GM12878 (cell line): ENCODE data around the gene NSMCE3. TPM values are rescaled to one million over a fixed set of nuclear protein-coding genes. Genes with fewer than 3 reads are reported as not detected.

Source experiments
- ATAC-seq: fragments of 200-7000 bp; cut with Tn5 transposase; 3 replicates; pipeline ENCODE4 v1.9.1; 2020; ENCODE audit warnings: mild to moderate bottlenecking, moderate library complexity
- BruUV-seq: library from RNA; stranded (reverse); fragments of 400-500 nt; replicated peaks from 2 replicates; lab custom pipeline; 2021; lab: Mats Ljungman, UMichigan
- CTCF ChIA-PET: fragments of 300-600 bp; sonication (Branson Sonifier 250); formaldehyde crosslinking; extraction: SDS; loops from one replicate; lab custom pipeline; 2021; ENCODE audit warnings: inconsistent platforms; lab: Yijun Ruan, JAX
- POLR2A ChIA-PET: fragments of 350-600 bp; formaldehyde crosslinking; extraction: SDS; loops from one replicate; lab custom pipeline; 2021; ENCODE audit warnings: inconsistent platforms; lab: Charles Lee
- RAD21 ChIA-PET: fragments of 300-600 bp; sonication (Branson Sonifier 250); formaldehyde crosslinking; loops from one replicate; lab custom pipeline; 2023; ENCODE audit warnings: antibody characterized with exemption; ENCODE audit not compliant: unreplicated experiment; lab: Charles Lee
- SMC1A ChIA-PET: fragments of 300-600 bp; sonication (Branson Sonifier 250); formaldehyde crosslinking; loops from one replicate; lab custom pipeline; 2023; ENCODE audit not compliant: unreplicated experiment, uncharacterized antibody; lab: Charles Lee
- DNase-seq: peaks from one replicate; pipeline ENCODE4 v3.0.0-alpha.2; 2011; ENCODE audit warnings: low read depth, low spot score
- FAIRE-seq: peaks from 3 replicates; lab custom pipeline; 2011; peaks lifted over from hg19 to GRCh38; lab: Jason Lieb, UNC
- H2AFZ ChIP-seq: 2 replicates; pipeline ENCODE4 v1.6.0; 2011; ENCODE audit warnings: low read depth, low read length, control low read depth; ENCODE audit not compliant: control insufficient read depth
- H3K27ac ChIP-seq: 2 replicates; pipeline ENCODE4 v1.5.1; 2011; ENCODE audit warnings: control low read depth; ENCODE audit not compliant: control insufficient read depth, insufficient read depth
- H3K27me3 ChIP-seq, 2 experiments: replicated peaks in 1 of 2; 2 replicates each; pipeline versions ENCODE4 v1.6.0 to v1.6.1; 2011; ENCODE audit warnings: low read length in 1 of 2; ENCODE audit not compliant: control insufficient read depth in 2 of 2, insufficient read depth in 2 of 2
- H3K36me3 ChIP-seq, 2 experiments: 2 replicates each; pipeline ENCODE4 v1.5.1; 2011; ENCODE audit warnings: low read length in 1 of 2; ENCODE audit not compliant: control insufficient read depth in 2 of 2, insufficient read depth in 2 of 2
- H3K4me1 ChIP-seq: 2 replicates; pipeline ENCODE4 v1.6.1; 2011; ENCODE audit warnings: mild to moderate bottlenecking, low read length, moderate library complexity, mixed read lengths; ENCODE audit not compliant: control insufficient read depth, insufficient read depth
- H3K4me2 ChIP-seq: 2 replicates; pipeline ENCODE4 v1.6.0; 2011; ENCODE audit warnings: control low read depth; ENCODE audit not compliant: control insufficient read depth, insufficient read depth
- H3K4me3 ChIP-seq: fragments of 200-600 bp; sonication (generic); 2 replicates; pipeline ENCODE4 v1.5.1; 2016
- H3K79me2 ChIP-seq: 2 replicates; pipeline ENCODE4 v1.6.0; 2011; ENCODE audit warnings: low read length; ENCODE audit not compliant: control insufficient read depth, insufficient read depth
- H3K9ac ChIP-seq: 2 replicates; pipeline ENCODE4 v1.8.0; 2011; ENCODE audit warnings: low read length, control low read depth, mixed read lengths; ENCODE audit not compliant: control insufficient read depth, insufficient read depth
- H3K9me3 ChIP-seq: replicated peaks from 3 replicates; pipeline ENCODE4 v1.5.1; 2011; ENCODE audit warnings: mild to moderate bottlenecking, low read length; ENCODE audit not compliant: control insufficient read depth, insufficient read depth
- H4K20me1 ChIP-seq: 2 replicates; pipeline ENCODE4 v1.6.0; 2011; ENCODE audit not compliant: control insufficient read depth, insufficient read depth
- ATF7 ChIP-seq: fragments of 450-650 bp; IDR thresholded peaks from 2 replicates; pipeline ENCODE4 v1.6.1; 2016; ENCODE audit warnings: low read depth, mild to moderate bottlenecking
- CBFB ChIP-seq: IDR thresholded peaks from 2 replicates; pipeline ENCODE4 v1.6.1; 2016; ENCODE audit warnings: antibody characterized with exemption, low read depth
- MXI1 ChIP-seq: fragments of 150-350 bp; IDR thresholded peaks from 2 replicates; pipeline ENCODE4 v1.6.1; 2011; ENCODE audit warnings: low read depth, mild to moderate bottlenecking, inconsistent platforms, low read length, improper control_type of control experiment
- PAX5 ChIP-seq: IDR thresholded peaks from 2 replicates; pipeline ENCODE4 v1.6.1; 2011; ENCODE audit warnings: low read depth, low read length, borderline replicate concordance
- PML ChIP-seq: IDR thresholded peaks from 2 replicates; pipeline ENCODE4 v1.6.1; 2012; ENCODE audit warnings: low read length, inconsistent platforms
- POU2F2 ChIP-seq: IDR thresholded peaks from 3 replicates; pipeline ENCODE4 v1.6.1; 2011; ENCODE audit warnings: low read depth, mild to moderate bottlenecking, low read length, borderline replicate concordance
- whole genome bisulfite sequencing: methylation state at CpG from one replicate; pipeline ENCODE4 v1.1.6; 2016; ENCODE audit warnings: low lambda C conversion rate; ENCODE audit not compliant: insufficient replicate concordance, insufficient coverage; ENCODE audit errors: missing lambda C conversion rate; 5-methylcytosine and 5-hydroxymethylcytosine counted together
- in situ Hi-C: fragments of 300-500 bp; cut with MboI; formaldehyde crosslinking; loops from 9 replicates; pipeline ENCODE4 v1.14.3; 2018; ENCODE audit warnings: mixed read lengths
- intact Hi-C: fragments of 100-400 bp; cut with micrococcal nuclease; formaldehyde crosslinking; loops from one replicate; pipeline ENCODE4 v1.14.2; 2022; ENCODE audit not compliant: unreplicated experiment
- polyA plus RNA-seq, 11 experiments: library from polyadenylated mRNA; depleted of rRNA in 4 of 11; unstranded in 6 of 11; stranded (reverse) in 5 of 11; fragments of >200 nt; fragmentation: Nextera tagmentation in 4 of 11; fragmentation: Illumina TruSeq in 1 of 11; extraction: Ambion mirVana in 4 of 11; extraction: Trizol in 1 of 11; gene quantifications; 1 replicate in 1 of 11; 2 replicates in 10 of 11; pipeline versions ENCODE4 v1.2.1 to v1.2.3, GENCODE V29; 2011 to 2016; ENCODE audit warnings: inconsistent platforms in 2 of 11, missing spikeins in 2 of 11, low read depth in 1 of 11
- total RNA-seq, 4 experiments: library from RNA; depleted of rRNA in 3 of 4; stranded (reverse); fragments of >200 nt in 3 of 4; fragmentation: Illumina TruSeq in 1 of 4; extraction: Trizol in 1 of 4; gene quantifications; 2 replicates each; pipeline versions ENCODE4 v1.2.1 to v1.2.3, GENCODE V29; 2013 to 2021
- TF ChIP-seq, protein P1 (sequence below): IDR thresholded peaks from 2 replicates; pipeline ENCODE4 v1.6.1; 2011; ENCODE audit warnings: low read depth, mild to moderate bottlenecking, low read length, moderate library complexity, borderline replicate concordance; ENCODE audit errors: extremely low read depth

The NSMCE3 gene
- total and polyA plus RNA-seq, 10 of the 15 experiments (the other 5 are each of a cell fraction or from before 2014, with no cell fraction given), result 3.7 to 30.0 (median 19.2) TPM

DNA sequence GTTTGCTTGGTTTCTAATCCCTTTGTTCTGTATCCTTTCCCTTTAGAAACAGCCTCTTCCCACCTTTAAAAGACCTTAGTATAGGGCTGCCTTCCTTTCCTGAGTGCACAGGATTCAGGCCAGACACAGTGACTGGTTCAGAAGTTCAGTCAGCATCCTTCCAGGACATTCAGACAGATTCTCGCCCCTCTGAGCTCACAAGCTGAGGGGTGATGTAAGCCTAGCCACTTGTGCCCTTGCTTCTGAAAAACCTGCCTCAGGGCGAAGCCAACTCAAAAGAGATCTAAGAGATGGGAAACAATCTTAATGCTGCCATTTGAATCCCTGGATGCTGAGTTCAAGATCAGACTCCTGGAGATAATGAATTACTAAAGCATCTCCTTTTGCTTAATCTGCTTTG, 6.7 kb upstream of the NSMCE3 start:
- ChIA-PET POLR2A (no interaction called here), CTCF (no interaction called here), RAD21 (interaction anchor here (1.3 kb wide), 1 partner anchor 15 kb away, joined by 3 read pairs; no protein-coding TSS in a partner anchor), SMC1A (interaction anchor here (2.0 kb wide), 1 partner anchor 12 kb away, joined by 6 read pairs; no protein-coding TSS in a partner anchor)
- no peaks in the 10 kb centered on the region for H3K36me3 ChIP-seq
- 37% methylated on average over 2 of the region's 2 CpGs for WGBS
- in situ Hi-C loops (no loop called here), intact Hi-C loops (no loop called here)
- H3K27me3 ChIP-seq, result no peaks in the 10 kb centered on the region
- H3K9ac ChIP-seq, result no peak overlapping the region
- H2AFZ ChIP-seq, result no peak overlapping the region
- no peaks in the 10 kb centered on the region for H3K79me2 ChIP-seq
- H3K4me3 ChIP-seq, result no peak overlapping the region
- H3K27ac ChIP-seq, result no peak overlapping the region
- FAIRE-seq (no peak), ATAC-seq (no peak), DNase-seq (no peak)
- H3K4me1 ChIP-seq, result peaks cover 11% of the 10 kb centered on the region
- BruUV-seq, result no TSS peak
- H4K20me1 ChIP-seq, result no peaks in the 10 kb centered on the region
- H3K9me3 ChIP-seq, result no peaks in the 10 kb centered on the region; the same call in 2 of the 3 replicates
- no peak overlapping the region for H3K4me2 ChIP-seq
- TF ChIP-seq POU2F2 (no peak), ATF7 (no peak), PML (no peak), PAX5 (no peak)

DNA sequence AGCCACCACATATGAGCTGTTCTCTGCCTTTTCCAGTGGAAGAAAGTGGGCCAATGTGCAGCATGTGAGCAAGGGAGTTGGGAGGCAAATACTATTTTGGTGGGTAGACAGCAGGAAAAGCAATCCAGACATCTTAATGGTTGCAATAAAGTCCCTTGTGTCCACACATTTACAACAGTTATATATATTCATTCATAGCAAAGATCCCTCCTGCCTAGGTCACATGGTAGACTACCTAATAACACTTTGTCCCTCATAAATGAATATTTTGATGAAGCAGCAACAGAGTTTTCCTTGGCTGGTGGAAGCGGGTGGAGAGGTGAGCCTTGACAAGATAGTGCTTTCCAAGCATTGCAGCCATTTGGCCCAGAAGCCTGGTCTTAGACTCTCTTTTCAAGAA, 6.2 kb upstream of the NSMCE3 start:
- peaks cover 16% of the 10 kb centered on the region for H3K4me1 ChIP-seq
- intact Hi-C loops, result no loop called here

More for the DNA sequence above, 6.2 kb upstream of the NSMCE3 start:
- Histone ChIP-seq H3K79me2 (no peaks in the 10 kb centered on the region), H4K20me1 (no peaks in the 10 kb centered on the region), H2AFZ (no peak overlapping the region), H3K27ac (no peak overlapping the region), H3K4me3 (no peak overlapping the region), H3K9ac (no peak overlapping the region), H3K4me2 (no peak overlapping the region), H3K27me3 (no peaks in the 10 kb centered on the region), H3K36me3 (no peaks in the 10 kb centered on the region), H3K9me3 (no peaks in the 10 kb centered on the region)
- WGBS, result 96% methylated on average over 1 of the region's 1 CpG
- ATAC-seq (no peak), FAIRE-seq (no peak), DNase-seq (no peak)
- TF ChIP-seq CBFB (no peak), ATF7 (no peak), MXI1 (no peak)
- TF ChIP-seq, protein P1, sequence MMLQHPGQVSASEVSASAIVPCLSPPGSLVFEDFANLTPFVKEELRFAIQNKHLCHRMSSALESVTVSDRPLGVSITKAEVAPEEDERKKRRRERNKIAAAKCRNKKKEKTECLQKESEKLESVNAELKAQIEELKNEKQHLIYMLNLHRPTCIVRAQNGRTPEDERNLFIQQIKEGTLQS, result no peak
- ChIA-PET POLR2A (no interaction called here), RAD21 (interaction anchor here (1.3 kb wide), 1 partner anchor 15 kb away, joined by 3 read pairs; no protein-coding TSS in a partner anchor), SMC1A (interaction anchor here (2.0 kb wide), 1 partner anchor 12 kb away, joined by 6 read pairs; no protein-coding TSS in a partner anchor), CTCF (no interaction called here)
- in situ Hi-C loops, result no loop called here
- BruUV-seq, result no TSS peak
